H1 (cell line): ENCODE data around the gene SLC39A9. TPM values are rescaled to one million over a fixed set of nuclear protein-coding genes. Genes with fewer than 3 reads are reported as not detected.
"Not testable (repeated sequence)": the region's sequence is repeated elsewhere in the genome, so short reads cannot be mapped to it uniquely, and the experiment has no call there.

Experiments
- CTCF ChIA-PET: fragments of 300-600 bp; sonication (Branson Sonifier 250); formaldehyde crosslinking; loops from one replicate; lab custom pipeline; 2021; ENCODE audit not compliant: partially characterized antibody; lab: Charles Lee
- POLR2A ChIA-PET: fragments of 300-600 bp; sonication (Branson Sonifier 250); formaldehyde crosslinking; loops from one replicate; lab custom pipeline; 2021; ENCODE audit warnings: inconsistent platforms; ENCODE audit not compliant: partially characterized antibody; lab: Charles Lee
- DNase-seq, 2 experiments: peaks; one replicate each; pipeline versions ENCODE4 v3.0.0 to v3.0.0-alpha.2; 2010 to 2022; ENCODE audit warnings: low spot score in 2 of 2, low read depth in 1 of 2, mixed read lengths in 1 of 2
- FAIRE-seq: peaks from 2 replicates; lab custom pipeline; 2011; peaks lifted over from hg19 to GRCh38; lab: Jason Lieb, UNC
- H2AFZ ChIP-seq: 2 replicates; pipeline ENCODE4 v1.8.1; 2012; ENCODE audit warnings: low read length, inconsistent platforms
- H2AK5ac ChIP-seq: 2 replicates; pipeline ENCODE4 v1.6.1; 2013; ENCODE audit warnings: low read depth, low read length
- H2BK120ac ChIP-seq: replicated peaks from 2 replicates; pipeline ENCODE3; 2013; ENCODE audit warnings: low read depth, low read length, inconsistent platforms
- H2BK12ac ChIP-seq: 2 replicates; pipeline ENCODE4 v1.6.1; 2013; ENCODE audit warnings: low read depth, low read length
- H2BK15ac ChIP-seq: 2 replicates; pipeline ENCODE4 v1.6.1; 2013; ENCODE audit warnings: low read length
- H2BK20ac ChIP-seq: 2 replicates; pipeline ENCODE4 v1.6.1; 2013; ENCODE audit warnings: low read length
- H2BK5ac ChIP-seq: 2 replicates; pipeline ENCODE4 v1.6.1; 2013; ENCODE audit warnings: low read depth, low read length
- H3K14ac ChIP-seq: 2 replicates; pipeline ENCODE4 v1.6.1; 2013; ENCODE audit warnings: inconsistent platforms; ENCODE audit not compliant: insufficient read length
- H3K18ac ChIP-seq: 2 replicates; pipeline ENCODE4 v1.6.1; 2013; ENCODE audit warnings: low read length; ENCODE audit errors: extremely low read depth
- H3K23ac ChIP-seq: 2 replicates; pipeline ENCODE4 v1.6.1; 2013; ENCODE audit warnings: inconsistent platforms; ENCODE audit not compliant: insufficient read length
- H3K23me2 ChIP-seq: 2 replicates; pipeline ENCODE4 v1.6.1; 2013; ENCODE audit warnings: low read depth, low read length
- H3K27ac ChIP-seq: 2 replicates; pipeline ENCODE4 v1.6.1; 2011; ENCODE audit warnings: low read depth, low read length, inconsistent platforms
- H3K27me3 ChIP-seq, 4 experiments: replicated peaks in 1 of 4; 1 replicate in 1 of 4; 2 replicates in 3 of 4; pipeline versions ENCODE4 v1.6.1 to v1.8.1; 2011 to 2013; ENCODE audit warnings: low read length in 3 of 4, mild to moderate bottlenecking in 3 of 4, inconsistent platforms in 2 of 4, mixed read lengths in 2 of 4, moderate library complexity in 1 of 4; ENCODE audit not compliant: control insufficient read depth in 3 of 4, insufficient read depth in 3 of 4; ENCODE audit errors: extremely low read depth in 1 of 4
- H3K36me3 ChIP-seq, 4 experiments: 2 replicates each; pipeline versions ENCODE4 v1.6.1 to v1.8.1; 2011 to 2013; ENCODE audit warnings: mild to moderate bottlenecking in 4 of 4, low read length in 3 of 4, moderate library complexity in 2 of 4, control low read depth in 1 of 4, inconsistent platforms in 1 of 4; ENCODE audit not compliant: insufficient read depth in 4 of 4, control insufficient read depth in 2 of 4
- H3K4ac ChIP-seq: replicated peaks from 2 replicates; pipeline ENCODE3; 2013; ENCODE audit warnings: low read length, low read depth, mixed read lengths, inconsistent platforms; ENCODE audit not compliant: insufficient read length
- H3K4me1 ChIP-seq, 4 experiments: replicated peaks in 1 of 4; 1 replicate in 1 of 4; 2 replicates in 3 of 4; pipeline versions ENCODE4 v1.6.1 to v1.8.1; 2011 to 2013; ENCODE audit warnings: low read length in 3 of 4, inconsistent platforms in 2 of 4, mixed read lengths in 1 of 4; ENCODE audit not compliant: insufficient read depth in 4 of 4, control insufficient read depth in 3 of 4
- H3K4me2 ChIP-seq, 2 experiments: 2 replicates each; pipeline versions ENCODE4 v1.6.1 to v1.8.1; 2011 to 2013; ENCODE audit warnings: low read depth in 2 of 2, low read length in 2 of 2, control low read depth in 1 of 2, inconsistent platforms in 1 of 2, mild to moderate bottlenecking in 1 of 2; ENCODE audit not compliant: insufficient read depth in 1 of 2
- H3K4me3 ChIP-seq, 4 experiments: fragments of 200-600, 300-600 bp in 1 of 4; sonication (generic), shearing (Covaris generic), sonication (Bioruptor Twin) in 1 of 4; 2 replicates each; pipeline versions ENCODE4 v1.5.1 to v1.8.1; 2011 to 2016; ENCODE audit warnings: low read length in 4 of 4, low read depth in 3 of 4, control low read depth in 2 of 4, inconsistent platforms in 2 of 4, mild to moderate bottlenecking in 2 of 4, mixed read lengths in 1 of 4, moderate library complexity in 1 of 4; ENCODE audit not compliant: insufficient read depth in 2 of 4; ENCODE audit errors: extremely low read depth in 1 of 4
- H3K56ac ChIP-seq: replicated peaks from 2 replicates; pipeline ENCODE3; 2013; ENCODE audit warnings: low read depth, mild to moderate bottlenecking, mixed read lengths, low read length, inconsistent platforms; ENCODE audit not compliant: insufficient read length
- H3K79me1 ChIP-seq: 2 replicates; pipeline ENCODE4 v1.6.1; 2013; ENCODE audit warnings: low read depth, low read length, control low read depth
- H3K79me2 ChIP-seq, 2 experiments: 2 replicates each; pipeline versions ENCODE4 v1.6.1 to v1.8.1; 2012 to 2013; ENCODE audit warnings: low read length in 2 of 2, mild to moderate bottlenecking in 2 of 2, inconsistent platforms in 1 of 2; ENCODE audit not compliant: insufficient read depth in 2 of 2, control insufficient read depth in 1 of 2
- H3K9ac ChIP-seq, 4 experiments: replicated peaks in 1 of 4; 1 replicate in 1 of 4; 2 replicates in 3 of 4; pipeline versions ENCODE4 v1.6.1 to v1.8.1; 2011 to 2013; ENCODE audit warnings: low read depth in 3 of 4, low read length in 3 of 4, control low read depth in 2 of 4, mild to moderate bottlenecking in 2 of 4, moderate library complexity in 2 of 4, inconsistent platforms in 1 of 4; ENCODE audit errors: extremely low read depth in 1 of 4
- H3K9me3 ChIP-seq, 2 experiments: 2 replicates each; pipeline versions ENCODE4 v1.6.1 to v1.8.1; 2012 to 2013; ENCODE audit warnings: mild to moderate bottlenecking in 2 of 2, moderate library complexity in 2 of 2, control low read depth in 1 of 2, inconsistent platforms in 1 of 2, low read depth in 1 of 2, low read length in 1 of 2, mixed read lengths in 1 of 2; ENCODE audit not compliant: insufficient read depth in 2 of 2
- H4K20me1 ChIP-seq, 2 experiments: replicated peaks in 1 of 2; 2 replicates each; pipeline versions ENCODE3 to v1.8.1; 2011 to 2013; ENCODE audit warnings: inconsistent platforms in 2 of 2, low read length in 2 of 2, mild to moderate bottlenecking in 1 of 2; ENCODE audit not compliant: insufficient read depth in 2 of 2, control insufficient read depth in 1 of 2
- H4K5ac ChIP-seq: 2 replicates; pipeline ENCODE4 v1.6.1; 2013; ENCODE audit warnings: low read length, low read depth, mixed read lengths, inconsistent platforms; ENCODE audit not compliant: insufficient read length
- H4K8ac ChIP-seq: 2 replicates; pipeline ENCODE4 v1.8.0; 2013; ENCODE audit warnings: mild to moderate bottlenecking, moderate library complexity, low read length, inconsistent platforms; ENCODE audit not compliant: insufficient read depth; ENCODE audit errors: extremely low read depth
- H4K91ac ChIP-seq: replicated peaks from 2 replicates; pipeline ENCODE3; 2013; ENCODE audit warnings: low read length, mixed read lengths, inconsistent platforms; ENCODE audit not compliant: insufficient read length
- HDAC2 ChIP-seq, 2 experiments: fragments of 300-600 bp in 1 of 2; sonication (generic) in 1 of 2; IDR thresholded peaks; 2 replicates each; pipeline ENCODE4 v1.6.1; 2011 to 2012; ENCODE audit warnings: low read depth in 2 of 2, low read length in 2 of 2, mild to moderate bottlenecking in 2 of 2, moderate library complexity in 2 of 2, borderline replicate concordance in 1 of 2, inconsistent platforms in 1 of 2
- POLR2A ChIP-seq, 2 experiments: IDR thresholded peaks; 1 replicate in 1 of 2; 2 replicates in 1 of 2; pipeline ENCODE4 v1.6.1; 2011; ENCODE audit warnings: low read depth in 2 of 2, low read length in 2 of 2, mild to moderate bottlenecking in 2 of 2; ENCODE audit errors: control extremely low read depth in 1 of 2
- SIRT6 ChIP-seq: IDR thresholded peaks from one replicate; pipeline ENCODE4 v1.7.1; 2012; ENCODE audit warnings: low read length, inconsistent platforms
- WGBS, 2 experiments: shearing (Covaris generic) in 1 of 2; methylation state at CpG; one replicate each; pipeline versions ENCODE4 v1.1.6 to v1.1.7; 2013 to 2015; ENCODE audit warnings: low lambda C conversion rate in 2 of 2, mixed read lengths in 2 of 2, inconsistent platforms in 1 of 2, low coverage in 1 of 2, missing lambda C conversion rate in 1 of 2; ENCODE audit not compliant: insufficient replicate concordance in 2 of 2, insufficient coverage in 1 of 2, insufficient read length in 1 of 2; ENCODE audit errors: extremely low coverage in 1 of 2, missing lambda C conversion rate in 1 of 2; 5-methylcytosine and 5-hydroxymethylcytosine counted together
- polyA plus RNA-seq, 7 experiments: library from polyadenylated mRNA; depleted of rRNA in 3 of 7; stranded (reverse) in 5 of 7; unstranded in 2 of 7; fragments of >200 nt in 5 of 7; fragments of 200-250 nt in 2 of 7; gene quantifications; 1 replicate in 5 of 7; 2 replicates in 1 of 7; 4 replicates in 1 of 7; pipeline versions ENCODE4 v1.2.1 to v1.2.3, GENCODE V29; 2011 to 2013; ENCODE audit warnings: missing spikeins in 2 of 7, mixed read lengths in 2 of 7
- total RNA-seq: library from RNA; stranded (reverse); fragmentation: NEBNext Ultra II Directional; extraction: Animal tissue kit (Norgen Biotek cat#: 25700); gene quantifications from 2 replicates; pipeline ENCODE4 v1.2.1, GENCODE V29; 2021

Gene SLC39A9
- total and polyA plus RNA-seq, 2 of the 8 experiments (the other 6 are each of a cell fraction or from before 2014, with no cell fraction given), result 31.0 to 44.2 TPM

- TF ChIP-seq POLR2A (IDR thresholded peaks at IDR 0.05; ENCODE audit: control extremely low read depth in 1 of 2, low read depth in 2 of 2, low read length in 2 of 2) (no peak), HDAC2 (IDR thresholded peaks at IDR 0.05; ENCODE audit: borderline replicate concordance in 1 of 2, low read depth in 2 of 2, low read length in 2 of 2) (no peak), SIRT6 (no peak)
Measured at GRCh38 chr14:69387311-69387710, 11.2 kb upstream of the SLC39A9 start (continued).

DNA sequence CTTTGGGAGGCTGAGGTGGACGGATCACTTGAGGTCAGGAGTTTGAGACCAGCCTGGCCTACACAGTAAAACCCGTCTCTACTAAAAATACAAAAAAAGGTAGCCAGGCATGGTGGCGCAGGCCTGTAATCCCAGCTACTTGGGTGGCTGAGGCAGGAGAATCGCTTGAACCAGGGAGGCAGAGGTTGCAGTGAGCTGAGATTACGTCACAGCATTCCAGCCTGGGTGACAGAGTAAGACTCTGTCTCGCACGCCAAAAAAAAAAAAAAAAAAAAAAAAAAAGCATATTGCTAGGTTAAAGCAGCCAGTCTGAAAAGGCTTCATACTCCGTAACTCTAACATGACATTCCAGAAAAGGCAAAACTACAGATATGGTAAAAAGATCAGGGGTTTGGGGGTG lies 7.1 kb upstream of the SLC39A9 start:
- H2BK20ac ChIP-seq, H3K23ac ChIP-seq, H3K79me1 ChIP-seq, H3K23me2 ChIP-seq, H3K4ac ChIP-seq, H3K4me3 ChIP-seq, H2BK12ac ChIP-seq, H4K91ac ChIP-seq, H3K56ac ChIP-seq, H3K18ac ChIP-seq, H3K9me3 ChIP-seq, H3K14ac ChIP-seq, H2BK5ac ChIP-seq, H2BK120ac ChIP-seq, H2AFZ ChIP-seq, H3K27me3 ChIP-seq, H2AK5ac ChIP-seq, H4K5ac ChIP-seq, H3K9ac ChIP-seq, H3K4me2 ChIP-seq, DNase-seq, H3K4me1 ChIP-seq, FAIRE-seq, H3K27ac ChIP-seq, H2BK15ac ChIP-seq: not testable (repeated sequence)
- Histone ChIP-seq H4K8ac (peak overlapping the region; percentile 25; the same call in 1 of the 2 replicates), H3K79me2 (peaks cover 33 to 96% of the 10 kb centered on the region in 2 experiments), H3K36me3 (peaks cover 20 to 81% (median 54%) of the 10 kb centered on the region in 4 experiments), H4K20me1 (peaks cover 17 to 25% of the 10 kb centered on the region in 2 experiments)
- POLR2A ChIA-PET, result interaction anchor here (0.8 to 1.1 kb wide), 2 partner anchors 9 to 22 kb away, joined by 3 to 8 read pairs; no protein-coding TSS in a partner anchor
- CTCF ChIA-PET, result interaction anchor here (0.9 kb wide), 1 partner anchor 15 kb away, joined by 3 read pairs; no protein-coding TSS in a partner anchor
- WGBS, 2 experiments, result 96% methylated on average over 6 of the region's 8 CpGs; no CpG with 5 or more reads in 1 of the 2 experiments
